ENCODE results near the gene NEAT1.

NEAT1 gene

DNA sequence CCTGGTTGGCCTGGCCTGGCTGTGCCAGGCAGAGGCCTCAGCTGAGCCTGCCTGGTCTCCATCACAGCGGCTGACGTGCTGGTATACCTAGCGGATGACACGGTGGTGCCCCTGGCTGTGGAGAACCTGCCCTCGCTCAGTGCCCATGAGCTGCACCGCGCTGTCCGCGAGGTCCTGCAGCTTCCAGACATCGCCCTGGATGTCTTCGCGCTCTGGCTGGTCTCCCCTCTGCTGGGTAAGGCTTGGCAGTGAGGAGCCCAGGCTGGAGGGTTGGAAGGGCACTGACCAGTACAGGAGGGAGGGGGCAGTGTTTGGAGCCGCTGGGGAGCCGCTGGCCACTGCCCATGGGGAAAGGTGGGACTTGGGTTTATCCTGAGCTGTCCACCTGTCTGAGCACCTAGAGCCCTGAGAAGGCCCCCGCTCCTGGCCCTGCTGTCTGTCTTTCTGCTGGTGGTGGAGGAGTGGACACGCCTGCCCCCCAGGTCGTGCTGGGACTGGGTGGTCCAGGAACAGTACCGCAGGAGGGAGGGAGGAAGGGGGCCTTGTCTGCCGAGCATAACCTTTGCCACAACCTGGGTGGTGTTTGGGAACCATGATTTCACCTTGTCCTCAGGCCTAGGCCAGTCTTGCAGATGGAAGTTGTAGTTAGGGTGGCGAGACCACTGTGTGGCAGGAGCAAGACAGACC is 33.2 kb upstream of the NEAT1 start:
- DNase-seq (ENCODE audit: low read depth) = no peak

DNA sequence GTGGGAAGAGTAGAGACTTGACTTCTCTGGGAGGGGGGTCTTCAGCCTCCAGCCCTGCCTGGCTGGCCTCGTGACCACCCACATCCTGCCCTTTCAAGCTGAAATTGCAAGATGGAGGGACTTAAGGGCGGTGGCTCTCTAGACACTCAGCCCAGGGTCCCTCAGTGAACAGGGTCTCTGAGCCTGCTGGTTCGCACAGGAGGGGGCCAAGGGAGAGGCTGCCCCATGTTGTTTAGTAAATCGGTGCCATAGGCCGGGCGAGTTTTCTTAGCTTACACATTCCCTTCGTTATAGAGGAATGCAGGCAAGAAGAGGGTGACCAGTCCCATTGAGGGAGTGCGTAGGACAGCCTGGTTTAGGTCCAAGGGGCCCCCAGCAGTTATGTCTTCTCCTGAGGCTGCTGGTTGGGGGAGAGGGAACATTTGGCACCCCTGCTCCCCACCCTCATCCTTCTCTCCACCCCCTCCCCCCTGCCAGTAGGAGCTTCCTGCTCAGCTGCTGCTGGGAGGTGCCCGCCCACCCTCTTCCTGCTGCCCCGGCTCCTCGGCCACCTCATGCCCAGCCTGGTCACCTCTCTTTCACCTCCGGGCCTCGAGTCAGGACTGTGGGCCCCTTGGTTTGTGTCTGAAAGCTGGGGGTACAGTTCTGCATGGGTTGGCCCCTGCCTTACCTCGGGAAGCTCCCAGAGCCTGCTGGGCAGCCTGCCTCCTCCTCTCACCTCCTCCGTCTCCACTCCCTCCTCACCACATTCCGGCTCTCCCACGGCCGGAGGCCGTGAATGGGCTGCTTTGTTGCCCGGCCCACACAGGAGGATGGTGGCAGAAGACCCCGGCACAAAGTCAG is 32.3 kb upstream of the NEAT1 start:
- no peak for DNase-seq (ENCODE audit: low read depth)

DNA sequence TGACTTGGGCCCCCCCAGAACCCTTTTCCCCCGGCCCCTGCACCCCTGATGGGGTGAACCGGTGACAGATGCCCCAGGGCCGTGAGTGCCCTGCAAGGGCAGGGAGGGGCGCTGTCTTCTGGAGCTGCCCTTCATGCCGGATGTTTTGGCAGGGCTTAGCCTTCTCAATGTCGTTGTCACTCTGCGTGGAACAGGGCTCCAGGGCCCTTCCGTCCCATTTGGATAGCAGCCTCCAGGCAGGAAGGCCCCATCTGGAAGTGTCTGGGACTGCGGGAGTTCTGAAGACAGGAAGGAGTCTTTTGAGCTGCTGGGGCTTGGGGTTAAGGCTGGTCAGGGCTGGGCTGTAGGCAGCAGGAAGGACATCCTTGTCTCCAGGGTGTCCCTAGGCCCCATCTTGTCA is 31.6 kb upstream of the NEAT1 start:
- no peak for DNase-seq (ENCODE audit: low read depth)

DNA sequence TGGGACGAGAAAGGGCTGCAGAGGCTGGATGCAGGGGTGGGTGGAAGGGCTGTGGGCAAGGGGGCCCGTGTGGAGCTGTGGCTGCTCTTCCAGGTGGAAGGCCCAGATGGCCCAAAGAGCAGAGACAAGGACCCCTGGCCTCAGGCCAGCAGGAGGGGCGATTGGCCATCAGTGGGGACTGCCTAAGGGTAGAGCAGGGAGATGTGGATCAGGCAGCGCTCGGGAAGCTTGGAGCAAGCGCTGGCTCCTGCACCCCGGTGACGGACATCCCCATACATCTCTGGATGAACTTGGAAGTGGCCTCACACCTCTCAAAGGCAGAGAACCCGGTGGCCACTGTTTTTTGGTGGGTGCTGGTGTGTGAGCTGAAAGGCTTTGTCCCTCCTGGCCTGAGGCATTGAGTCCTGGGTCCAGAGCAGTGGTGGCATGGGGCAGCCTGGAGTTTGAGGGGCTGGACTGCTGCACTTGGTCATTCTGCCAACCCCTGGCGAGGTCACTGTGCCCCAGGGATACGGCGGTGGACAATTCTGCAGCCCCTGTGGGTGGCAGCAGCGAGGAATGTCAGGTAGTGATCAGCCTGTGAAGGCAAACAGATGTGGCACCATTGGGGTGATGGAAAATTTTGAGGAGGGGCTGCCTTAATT is 30.3 kb upstream of the NEAT1 start:
- no peak for DNase-seq (ENCODE audit: low read depth)

DNA sequence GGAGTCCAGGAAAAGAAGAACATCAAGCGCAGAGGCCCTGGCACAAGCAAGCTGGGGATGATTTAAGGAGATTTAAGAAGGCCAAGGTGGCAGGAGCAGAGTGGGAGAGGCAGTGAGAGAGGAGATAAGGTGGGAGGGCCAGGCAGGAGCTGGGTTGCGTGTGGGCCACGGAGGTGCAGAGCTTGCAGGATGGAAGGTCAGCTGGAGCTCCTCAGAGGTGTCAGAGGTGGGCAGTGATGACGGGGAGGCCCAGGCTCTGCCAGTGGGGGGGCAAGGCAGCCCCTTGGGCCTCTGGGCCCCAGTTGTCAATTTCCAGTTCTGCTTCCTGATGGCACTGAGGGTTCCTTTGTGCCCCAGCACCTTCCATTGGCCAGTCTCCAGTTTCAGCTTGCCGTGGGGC is 29.7 kb upstream of the NEAT1 start:
- no peak for DNase-seq (ENCODE audit: low read depth)

DNA sequence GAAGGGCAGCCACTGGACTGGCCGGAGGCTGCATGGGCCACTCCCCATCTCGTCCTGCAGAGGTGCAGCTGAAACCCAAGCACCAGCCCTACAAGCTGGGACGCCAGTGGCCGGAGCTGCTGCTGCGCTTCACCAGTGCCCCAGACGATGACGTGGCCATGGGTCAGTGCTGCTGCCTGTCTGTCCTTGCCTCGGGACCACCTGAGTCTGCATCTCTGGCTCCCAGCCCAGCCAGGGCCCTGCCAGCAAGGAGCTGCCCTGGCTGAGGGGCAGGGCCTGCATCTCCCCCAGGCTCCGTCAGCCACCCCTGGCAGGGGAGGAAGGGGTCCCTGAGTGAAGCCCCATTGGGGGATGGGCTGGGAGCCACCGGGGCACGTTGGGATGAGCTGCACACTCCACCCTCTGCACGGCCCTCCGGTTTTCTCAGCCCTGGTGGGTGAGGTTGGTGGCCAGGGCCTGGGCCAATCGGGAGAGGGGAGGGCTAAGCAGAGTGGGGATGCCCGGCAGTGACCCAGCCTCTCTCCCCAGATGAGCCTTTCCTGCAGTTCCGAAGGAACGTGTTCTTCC is 29.0 kb upstream of the NEAT1 start:
- no peak for DNase-seq (ENCODE audit: low read depth)

DNA sequence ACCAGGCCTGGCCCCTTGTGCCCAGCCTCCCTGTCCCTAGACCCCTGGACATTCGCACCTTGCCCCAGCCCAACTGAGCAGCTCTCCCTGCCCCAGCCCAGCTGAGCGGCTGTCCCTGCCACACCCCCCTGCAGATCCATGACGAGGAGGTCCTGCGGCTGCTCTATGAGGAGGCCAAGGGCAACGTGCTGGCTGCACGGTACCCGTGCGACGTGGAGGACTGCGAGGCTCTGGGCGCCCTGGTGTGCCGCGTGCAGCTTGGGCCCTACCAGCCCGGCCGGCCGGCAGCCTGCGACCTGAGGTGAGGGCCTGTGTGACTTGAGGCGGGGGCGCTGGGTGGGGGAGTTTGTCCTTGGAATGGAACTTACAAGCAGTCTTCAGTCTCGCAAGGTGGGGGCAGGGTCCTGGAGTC is 28.5 kb upstream of the NEAT1 start:
- no peak for DNase-seq (ENCODE audit: low read depth)

DNA sequence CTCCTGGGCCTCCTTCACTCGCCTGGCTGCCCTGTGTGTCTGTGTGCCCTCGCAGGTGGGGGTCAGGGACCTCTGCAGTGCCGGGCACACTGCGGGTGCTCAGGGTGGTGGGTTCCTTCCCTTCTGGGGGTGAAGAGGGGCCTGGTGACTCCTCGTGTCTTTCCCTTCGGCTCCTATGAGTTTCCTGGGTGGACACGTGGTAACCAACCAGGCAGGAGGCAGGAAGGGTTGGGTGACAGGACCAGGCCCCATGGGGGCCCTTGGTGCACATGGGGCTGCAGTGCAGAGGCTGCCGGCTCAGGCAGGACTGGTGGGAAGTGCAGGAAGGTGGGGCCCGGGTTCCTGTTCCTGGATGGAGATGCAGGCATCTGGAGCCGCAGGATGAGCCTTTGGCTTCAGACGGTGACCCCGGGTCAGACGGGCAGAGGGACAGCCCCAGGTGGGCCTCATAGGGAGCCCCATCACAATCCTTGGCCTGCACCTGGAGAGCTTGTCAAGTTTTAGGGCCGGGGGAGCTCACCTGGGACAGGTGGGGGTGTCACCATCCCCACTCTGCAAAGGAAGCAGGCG is 26.6 kb upstream of the NEAT1 start:
- no peak for DNase-seq (ENCODE audit: low read depth)

DNA sequence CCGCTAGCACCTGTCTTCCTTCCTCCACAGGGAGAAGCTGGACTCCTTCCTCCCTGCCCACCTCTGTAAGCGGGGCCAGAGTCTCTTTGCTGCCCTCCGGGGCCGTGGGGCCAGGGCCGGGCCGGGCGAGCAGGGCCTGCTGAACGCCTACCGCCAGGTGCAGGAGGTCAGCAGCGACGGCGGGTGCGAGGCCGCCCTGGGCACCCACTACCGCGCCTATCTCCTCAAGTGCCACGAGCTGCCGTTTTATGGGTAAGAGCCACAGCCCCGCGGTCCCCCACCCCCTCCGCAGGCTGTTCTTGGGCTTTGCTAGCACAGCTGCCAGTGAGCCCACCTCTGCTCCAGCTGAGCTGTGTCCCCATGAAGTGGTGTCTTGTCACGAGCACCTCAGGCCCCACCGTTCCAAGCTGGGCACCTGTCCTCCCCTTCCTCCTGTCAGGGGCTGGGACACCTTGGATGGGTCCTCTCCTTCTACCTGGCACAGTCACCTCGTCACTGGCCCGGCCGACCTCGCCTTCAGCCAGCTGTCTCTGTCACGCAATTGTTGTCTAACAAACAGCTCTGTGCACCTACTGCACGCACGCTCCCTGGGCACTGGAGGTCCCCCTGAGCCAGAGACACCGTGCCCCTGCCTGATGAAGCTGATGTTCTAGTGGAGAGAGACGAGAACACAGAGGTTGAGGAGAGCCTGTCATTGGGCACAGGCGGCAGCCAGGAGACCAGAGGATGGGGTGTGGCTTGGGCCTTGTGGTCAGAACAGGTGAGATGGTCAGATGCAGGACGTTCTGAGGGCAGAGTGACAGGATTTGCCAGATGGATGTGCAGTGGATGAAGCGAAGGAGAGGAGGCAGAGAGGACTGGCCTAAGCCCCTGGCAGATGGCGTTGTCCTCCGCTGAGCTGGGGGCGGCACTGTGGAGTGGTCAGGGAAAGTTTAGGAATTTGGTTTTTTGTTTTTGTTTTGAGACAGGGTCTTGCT is 25.5 kb upstream of the NEAT1 start:
- no peak for DNase-seq (ENCODE audit: low read depth)

DNA sequence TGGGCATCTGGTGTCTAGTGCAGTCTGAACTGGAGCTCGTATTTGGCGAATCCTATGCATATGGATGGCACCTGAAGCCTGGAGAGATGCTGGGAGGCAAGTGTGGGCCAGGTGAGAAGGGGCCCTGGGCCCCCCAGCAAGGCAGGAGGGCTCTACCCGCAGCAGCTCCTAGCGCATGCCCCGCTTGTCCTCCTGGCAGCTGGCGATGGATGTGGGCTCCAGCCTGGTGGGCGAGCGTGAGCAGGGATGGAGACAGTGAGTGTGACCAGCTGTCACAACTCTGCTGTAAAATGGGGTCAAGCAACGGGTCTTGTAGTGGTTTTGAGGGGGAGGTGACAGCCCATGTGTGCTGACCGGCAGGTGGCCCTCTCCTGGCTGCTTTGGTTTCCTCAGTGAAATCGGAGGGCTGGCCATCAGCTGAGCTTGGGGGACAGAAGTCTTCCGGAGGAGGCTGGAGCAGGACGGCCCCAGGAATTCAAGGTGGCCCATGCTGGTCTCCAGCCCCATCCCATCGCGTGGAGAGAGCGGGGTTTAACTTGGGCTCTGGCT is 24.2 kb upstream of the NEAT1 start:
- no peak for DNase-seq (ENCODE audit: low read depth)

DNA sequence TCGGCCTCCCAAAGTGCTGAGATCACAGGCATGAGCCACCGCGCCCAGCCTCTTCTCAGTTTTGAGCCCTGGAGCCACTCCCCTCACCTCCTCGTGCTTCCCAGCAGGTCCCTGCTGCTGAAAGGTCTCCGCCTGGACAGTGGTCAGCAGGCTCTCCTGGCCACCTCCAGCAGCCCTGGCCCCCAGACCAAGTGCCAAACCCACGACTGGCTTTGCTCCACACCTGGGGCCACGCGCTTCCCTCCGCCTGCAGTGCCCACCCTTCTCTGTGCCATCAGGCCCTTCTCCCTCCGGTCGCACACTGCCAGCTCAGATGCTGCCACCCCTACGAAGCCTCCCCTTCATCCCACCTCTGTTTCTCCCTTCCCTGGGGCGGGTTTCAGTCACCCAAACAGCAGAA is 23.3 kb upstream of the NEAT1 start:
- DNase-seq (ENCODE audit: low read depth) = no peak

DNA sequence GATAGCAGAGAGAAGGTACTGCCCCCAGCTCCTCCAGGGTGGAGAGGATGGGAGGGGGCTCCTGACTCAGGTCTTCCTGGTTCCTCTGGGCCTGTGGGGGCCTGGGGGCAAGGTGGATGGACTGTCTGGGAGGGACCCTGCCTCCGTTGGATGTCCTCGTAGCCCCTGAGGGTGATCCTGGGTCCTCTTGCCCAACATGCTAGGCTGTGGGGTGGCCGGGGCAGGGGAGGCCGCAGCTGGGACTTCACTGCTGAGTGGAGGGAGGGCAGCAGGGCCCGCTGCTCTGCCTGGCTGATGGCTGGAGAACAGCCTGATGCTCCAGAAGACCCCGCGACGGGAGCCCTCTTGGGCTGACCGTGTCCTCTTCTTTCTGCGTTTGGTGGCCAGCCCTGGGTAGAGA is 22.8 kb upstream of the NEAT1 start:
- DNase-seq (ENCODE audit: low read depth) = no peak

DNA sequence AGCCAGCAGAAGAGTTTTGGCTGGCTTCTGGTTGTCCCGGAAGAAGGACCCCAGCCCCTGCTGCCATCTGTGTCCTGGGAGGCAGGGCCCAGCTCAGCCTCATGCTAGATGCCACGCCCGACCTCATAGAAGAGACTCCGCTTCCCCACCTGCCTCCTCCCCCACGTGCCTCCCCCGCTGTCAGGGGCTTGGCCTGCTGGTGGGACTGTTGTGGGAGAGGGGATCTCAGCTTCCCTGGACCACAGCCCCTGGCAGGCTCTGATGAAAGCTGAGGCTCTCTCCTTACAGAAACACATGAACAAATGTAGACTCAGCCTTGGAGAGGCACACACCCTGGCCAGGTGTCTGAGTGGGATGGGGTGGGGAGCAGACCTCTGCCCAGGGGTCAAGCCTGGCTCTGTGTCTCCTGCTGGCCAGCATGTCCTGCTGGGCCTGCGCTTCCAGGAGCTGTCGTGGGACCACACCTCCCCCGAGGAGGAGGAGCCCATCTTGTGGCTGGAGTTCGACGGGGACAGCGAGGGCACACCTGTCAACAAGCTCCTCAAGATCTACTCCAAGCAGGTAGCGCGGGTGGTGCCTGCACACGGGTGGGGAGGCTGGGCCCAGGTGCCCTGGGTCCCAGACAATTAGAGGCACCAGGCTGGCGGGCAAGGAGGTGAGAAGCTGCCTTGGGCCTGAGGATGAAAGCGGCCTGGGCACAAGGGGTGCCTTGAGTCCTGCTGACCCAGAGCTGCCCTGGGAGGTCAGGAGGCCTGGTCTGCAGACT is 22.1 kb upstream of the NEAT1 start:
- DNase-seq (ENCODE audit: low read depth) = no peak

DNA sequence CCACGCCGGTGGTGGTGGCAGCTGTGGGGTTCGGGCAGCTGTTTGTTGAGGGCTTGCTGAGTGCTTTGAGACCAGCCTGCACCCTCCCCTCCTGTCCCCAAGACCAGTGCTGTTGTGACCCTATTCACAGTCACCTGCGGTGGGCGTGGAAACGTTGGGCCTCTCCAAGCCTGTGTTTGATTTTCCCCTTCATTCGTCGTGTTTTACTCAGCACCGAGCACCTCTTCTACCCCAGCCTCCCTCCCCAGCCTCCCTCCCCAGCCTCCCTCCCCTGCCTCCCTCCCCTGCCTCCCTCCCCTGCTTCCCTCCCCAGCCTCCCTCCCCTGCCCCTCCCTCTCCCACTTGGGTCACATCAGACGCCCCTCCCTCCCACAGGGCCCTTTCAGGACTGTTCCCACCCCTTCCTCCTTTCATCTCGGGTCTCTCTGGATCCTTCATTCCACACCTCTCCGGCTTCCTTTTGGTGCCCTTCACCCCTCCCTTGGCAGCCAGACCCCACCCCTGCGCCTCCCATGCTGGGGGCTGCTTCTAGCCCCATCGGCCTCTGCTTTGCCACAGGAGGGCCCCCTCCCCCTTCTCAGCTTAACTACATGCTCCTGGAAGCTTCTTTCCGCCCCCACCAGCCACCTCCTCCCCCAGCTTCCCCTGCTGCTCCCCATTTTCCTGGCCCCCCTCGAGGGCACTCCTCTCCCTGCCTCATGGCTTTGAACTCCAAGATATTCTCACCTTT is 21.4 kb upstream of the NEAT1 start:
- no peak for DNase-seq (ENCODE audit: low read depth)

DNA sequence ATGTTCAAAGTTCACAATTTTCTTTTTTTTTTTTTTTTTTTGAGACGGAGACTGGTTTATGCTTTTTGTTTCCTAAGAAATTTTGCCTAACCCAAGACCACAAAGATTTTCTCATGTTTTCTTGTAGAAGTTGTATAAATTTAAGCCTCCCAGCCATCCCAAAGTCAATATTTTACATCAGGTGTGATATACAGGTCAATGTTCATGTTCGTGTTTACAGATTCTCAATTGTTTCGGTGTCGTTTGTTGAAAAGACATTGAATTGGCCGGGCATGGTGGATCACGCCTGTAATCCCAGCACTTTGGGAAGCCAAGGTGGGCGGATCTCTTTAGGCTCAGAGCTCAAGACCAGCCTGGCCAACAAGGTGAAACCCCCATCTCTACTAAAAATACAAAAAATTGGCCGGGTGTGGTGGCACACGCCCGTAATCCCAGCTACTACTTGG is 20.8 kb upstream of the NEAT1 start:
- no peak for DNase-seq (ENCODE audit: low read depth)

DNA sequence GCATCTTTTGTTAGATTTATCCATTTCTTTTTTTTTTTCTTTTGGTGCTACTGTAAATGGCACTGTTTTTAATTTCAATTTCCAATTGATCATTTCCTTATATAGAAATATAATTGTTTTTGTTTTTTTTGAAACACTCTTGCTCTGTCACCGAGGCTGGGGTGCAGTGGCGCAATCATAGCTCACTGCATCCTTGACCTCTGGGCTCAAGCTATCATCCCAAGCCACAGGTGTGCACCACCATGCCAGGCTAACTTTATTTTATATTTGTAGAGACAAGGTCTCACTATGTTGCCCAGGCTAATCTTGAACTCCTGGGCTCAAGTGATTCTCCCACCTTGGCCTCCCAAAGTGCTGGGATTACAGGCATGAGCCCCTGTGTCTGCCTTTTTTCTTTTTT is 19.8 kb upstream of the NEAT1 start:
- DNase-seq (ENCODE audit: low read depth) = no peak

DNA sequence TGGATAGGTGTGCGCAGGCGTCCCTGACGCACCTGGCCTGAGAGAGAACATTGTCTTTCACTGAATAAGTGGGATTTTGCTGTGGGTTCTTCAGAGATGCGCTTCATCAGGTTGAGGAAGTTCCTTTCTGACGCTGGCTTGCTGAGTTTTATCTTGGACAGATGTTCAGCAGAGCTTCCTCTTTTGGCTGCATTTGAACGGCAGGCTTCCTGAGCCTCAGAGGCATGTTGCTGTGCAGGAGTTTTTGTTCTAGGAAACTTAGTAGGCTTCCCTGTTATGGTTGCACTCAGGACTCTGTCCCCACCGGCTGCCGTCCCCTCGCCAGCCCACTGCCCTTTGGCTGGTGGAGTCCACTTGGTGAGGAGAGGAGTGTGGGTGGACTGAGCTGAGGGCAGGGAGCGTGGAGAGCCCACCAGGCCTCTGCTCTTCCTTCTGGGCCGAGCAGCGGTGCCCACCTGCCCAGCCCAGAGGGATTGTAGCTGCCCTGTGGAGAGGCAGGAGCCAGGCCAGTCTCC is 18.9 kb upstream of the NEAT1 start:
- DNase-seq (ENCODE audit: low read depth) = no peak

DNA sequence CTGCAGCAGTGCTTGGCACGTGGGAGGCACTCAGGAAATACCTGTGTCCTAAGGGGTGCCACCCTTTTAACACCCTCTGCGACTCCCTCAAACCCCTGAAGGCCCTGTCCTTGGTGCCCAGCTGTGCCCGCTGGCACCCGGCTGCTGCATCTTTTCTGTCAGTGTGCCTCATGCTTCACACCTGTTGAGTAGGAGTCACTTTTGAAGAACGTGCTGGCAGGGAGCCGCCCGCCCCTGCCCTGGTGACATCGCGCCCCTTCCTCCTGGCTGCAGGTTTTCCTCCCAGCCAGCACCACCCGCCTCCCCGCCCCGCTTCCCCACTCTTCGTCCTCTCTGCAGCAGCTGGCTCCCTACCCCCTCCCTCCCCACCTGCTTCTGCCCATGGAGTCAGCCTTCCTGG is 18.4 kb upstream of the NEAT1 start:
- no peak for DNase-seq (ENCODE audit: low read depth)

DNA sequence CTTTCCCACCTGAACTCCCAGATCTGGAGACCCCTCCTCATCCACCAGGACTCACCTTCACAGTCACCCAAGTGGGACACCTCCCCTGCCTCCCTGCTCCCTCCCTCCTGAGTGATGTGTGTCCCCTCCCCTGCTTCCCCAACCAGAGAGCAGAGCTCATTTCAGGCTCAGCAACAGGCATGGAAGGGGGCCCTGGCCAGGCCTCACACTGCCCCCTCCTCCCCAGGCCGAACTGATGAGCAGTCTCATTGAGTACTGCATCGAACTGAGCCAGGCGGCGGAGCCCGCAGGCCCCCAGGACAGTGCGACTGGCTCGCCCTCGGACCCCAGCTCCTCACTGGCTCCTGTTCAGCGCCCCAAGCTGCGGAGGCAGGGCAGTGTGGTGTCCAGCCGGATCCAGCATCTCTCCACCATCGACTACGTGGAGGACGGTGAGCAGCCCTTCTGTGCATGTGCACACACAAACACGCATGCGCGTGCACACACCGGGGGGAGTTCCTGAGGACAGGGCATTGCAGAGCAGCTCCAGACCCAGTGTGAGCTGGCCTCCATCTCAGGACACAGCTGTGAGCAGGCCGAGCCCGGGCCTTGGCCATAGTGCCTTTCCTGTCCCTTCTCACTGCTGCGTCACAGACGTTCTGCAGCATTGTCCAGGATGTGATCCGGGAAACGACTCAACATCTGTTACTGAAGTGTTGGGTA is 17.8 kb upstream of the NEAT1 start:
- no peak for DNase-seq (ENCODE audit: low read depth)

Measured in stimulated activated CD8-positive, alpha-beta memory T cell treated with anti-CD3 and anti-CD28 coated beads, Interleukin-15, amount 100 ng/mL, for 24 hours (primary cell).